Spleen (tissue), 11 donors: ENCODE results near the gene LRRC10B. TPM values are rescaled to one million over a fixed set of nuclear protein-coding genes. Genes with fewer than 3 reads are reported as not detected.

Experiments used
- DNase-seq: peaks from one replicate; pipeline ENCODE4 v3.0.0-alpha.2; 2020
- H3K27ac ChIP-seq, 8 donors: fragments of 200-600 bp; sonication (generic) in 7 of 8; 1 replicate in 4 of 8; 2 replicates in 4 of 8; pipeline versions ENCODE4 v1.5.0 to v1.8.0; 2016 to 2021; ENCODE audit warnings: inconsistent platforms in 4 of 8, mild to moderate bottlenecking in 4 of 8, moderate library complexity in 1 of 8
- H3K27me3 ChIP-seq, 7 donors: fragments of 200-600 bp; sonication (generic) in 6 of 7; replicated peaks in 1 of 7; 1 replicate in 4 of 7; 2 replicates in 3 of 7; pipeline versions ENCODE4 v1.5.0 to v1.8.0; 2016 to 2021; ENCODE audit warnings: inconsistent platforms in 3 of 7, mild to moderate bottlenecking in 1 of 7
- H3K36me3 ChIP-seq, 6 donors: fragments of 200-600 bp; sonication (generic) in 5 of 6; 1 replicate in 4 of 6; 2 replicates in 2 of 6; pipeline versions ENCODE4 v1.5.0 to v1.8.0; 2016 to 2021; ENCODE audit warnings: inconsistent platforms in 2 of 6
- H3K4me1 ChIP-seq, 6 donors: fragments of 200-600 bp; sonication (generic) in 5 of 6; 1 replicate in 3 of 6; 2 replicates in 3 of 6; pipeline versions ENCODE4 v1.5.0 to v1.8.0; 2016 to 2021; ENCODE audit warnings: inconsistent platforms in 3 of 6
- H3K4me3 ChIP-seq, 8 donors: fragments of 200-600 bp; sonication (generic) in 7 of 8; 1 replicate in 4 of 8; 2 replicates in 4 of 8; pipeline versions ENCODE4 v1.5.0 to v1.8.0; 2016 to 2021; ENCODE audit warnings: inconsistent platforms in 4 of 8, mild to moderate bottlenecking in 4 of 8, moderate library complexity in 2 of 8
- H3K9me3 ChIP-seq, 8 donors: fragments of 200-600 bp; sonication (generic) in 7 of 8; 1 replicate in 4 of 8; 2 replicates in 4 of 8; pipeline versions ENCODE4 v1.5.0 to v1.8.0; 2016 to 2021; ENCODE audit warnings: inconsistent platforms in 4 of 8
- CTCF ChIP-seq, 11 experiments: fragments of 200-600 bp in 7 of 11; fragments of 450-650 bp in 4 of 11; sonication (generic) in 4 of 11; IDR thresholded peaks in 8 of 11; conservative IDR thresholded peaks in 3 of 11; 1 replicate in 7 of 11; 2 replicates in 4 of 11; pipeline versions ENCODE4 v1.4.0 to v1.8.0; 2016 to 2021; ENCODE audit warnings: antibody characterized with exemption in 11 of 11, inconsistent platforms in 4 of 11, mild to moderate bottlenecking in 1 of 11
- POLR2A ChIP-seq, 3 donors: fragments of 450-650 bp; IDR thresholded peaks; one replicate each; pipeline ENCODE4 v1.5.1; 2017; ENCODE audit warnings: antibody characterized with exemption in 3 of 3, mild to moderate bottlenecking in 1 of 3
- POLR2AphosphoS5 ChIP-seq, 3 donors: sonication (generic); formaldehyde crosslinking; IDR thresholded peaks; one replicate each; pipeline ENCODE4 v1.5.1; 2017; ENCODE audit warnings: antibody characterized with exemption in 3 of 3
- WGBS, 5 donors: extraction: QIAGEN DNeasy Blood & Tissue Kit in 3 of 5; methylation state at CpG; one replicate each; pipeline versions ENCODE4 v1.1.5 to v1.1.7; 2013 to 2018; 5-methylcytosine and 5-hydroxymethylcytosine counted together
- intact Hi-C: fragments of 100-400 bp; cut with DNase I; formaldehyde crosslinking; loops from one replicate; pipeline ENCODE4 v1.15.0; 2023; ENCODE audit warnings: low total_unique reads
- polyA plus RNA-seq, 3 donors: library from polyadenylated mRNA; stranded (reverse); fragments of 200-250 nt; gene quantifications; one replicate each; pipeline ENCODE4 v1.2.1, GENCODE V29; 2013
- total RNA-seq, 7 donors: library from RNA; depleted of rRNA in 3 of 7; stranded (reverse); fragments of >200 nt in 3 of 7; fragmentation: NEBNext Ultra II Directional in 4 of 7; extraction: Animal tissue kit (Norgen Biotek cat#: 25700) in 4 of 7; gene quantifications; one replicate each; pipeline versions ENCODE4 v1.1.0 to v1.2.1, GENCODE V29; 2016 to 2021
- donor health status: healthy with polysubstance abuse.
- donor health status: DM: no; HTN: no; CAD: no; lungs with moderate emphysema.
- donor health status: DM: no; HTN: no; CAD: no.
- donor health status: Bipolar disorder and iron deficiency.
- donor health status: healthy.
- donor health status: DM: no; HTN: no; CAD: no.
- donor health status: DM: yes; HTN: yes; CAD: no.

LRRC10B gene
- total and polyA plus RNA-seq, 10 donors, result 0.27 to 0.82 (median 0.33) TPM; not detected in 4

- TF ChIP-seq POLR2A (IDR thresholded peaks at IDR 0.05) (no peak), POLR2AphosphoS5 (IDR thresholded peaks at IDR 0.05) (no peak), CTCF (IDR thresholded peaks at IDR 0.05 in 8 of 11, conservative IDR thresholded peaks at IDR 0.05 in 3 of 11) (no peak)
- DNase-seq, result no peak
- no peak overlapping the region for H3K4me3 ChIP-seq
- H3K36me3 ChIP-seq, result peaks cover 0 to 8% (median 0%) of the 10 kb centered on the region in 6 donors
- no peak overlapping the region for H3K27ac ChIP-seq
- 84 to 91% (median 87%) methylated on average over 15 of the region's 15 CpGs for WGBS, 5 donors
- H3K4me1 ChIP-seq, result peaks cover 0 to 25% (median 13%) of the 10 kb centered on the region in 6 donors
- H3K9me3 ChIP-seq, result no peaks in the 10 kb centered on the region
- H3K27me3 ChIP-seq, result peaks cover 0 to 26% (median 6%) of the 10 kb centered on the region in 7 donors
- intact Hi-C loops, result no loop called here
Observed at GRCh38 chr11:61480261-61480993, 28.1 kb upstream of the LRRC10B start.

- intact Hi-C loops, result no loop called here
- TF ChIP-seq POLR2AphosphoS5 (IDR thresholded peaks at IDR 0.05), result no peak
- TF ChIP-seq CTCF (IDR thresholded peaks at IDR 0.05 in 8 of 11, conservative IDR thresholded peaks at IDR 0.05 in 3 of 11), result no peak
- no peak for TF ChIP-seq POLR2A (IDR thresholded peaks at IDR 0.05)
- 42 to 54% (median 45%) methylated on average over 6 to 7 of the region's 7 CpGs for WGBS, 5 donors
Observed at GRCh38 chr11:61480994-61481335, 27.6 kb upstream of the LRRC10B start.

GRCh38 chr11:61481806-61482205, 26.7 kb upstream of the LRRC10B start:
- no peak overlapping the region for H3K27ac ChIP-seq
- H3K9me3 ChIP-seq, result no peaks in the 10 kb centered on the region
- peaks cover 0 to 10% (median 0%) of the 10 kb centered on the region in 6 donors for H3K36me3 ChIP-seq
- TF ChIP-seq POLR2A (IDR thresholded peaks at IDR 0.05) (no peak), CTCF (IDR thresholded peaks at IDR 0.05 in 8 of 11, conservative IDR thresholded peaks at IDR 0.05 in 3 of 11) (no peak), POLR2AphosphoS5 (IDR thresholded peaks at IDR 0.05) (no peak)
- no peak overlapping the region for H3K4me3 ChIP-seq
- DNase-seq, result no peak
- intact Hi-C loops, result no loop called here
- H3K4me1 ChIP-seq, result peaks cover 0 to 25% (median 13%) of the 10 kb centered on the region in 6 donors
- H3K27me3 ChIP-seq, result peaks cover 0 to 26% (median 6%) of the 10 kb centered on the region in 7 donors
- WGBS, 5 donors, result 33 to 79% (median 67%) methylated on average over 3 to 10 of the region's 10 CpGs

More at GRCh38 chr11:61480994-61481335, 27.6 kb upstream of the LRRC10B start:
- peaks cover 0 to 26% (median 6%) of the 10 kb centered on the region in 7 donors for H3K27me3 ChIP-seq
- peaks cover 0 to 25% (median 13%) of the 10 kb centered on the region in 6 donors for H3K4me1 ChIP-seq
- no peak overlapping the region for H3K4me3 ChIP-seq
- H3K9me3 ChIP-seq, result no peaks in the 10 kb centered on the region
- no peak overlapping the region for H3K27ac ChIP-seq
- H3K36me3 ChIP-seq, result peaks cover 0 to 9% (median 0%) of the 10 kb centered on the region in 6 donors
- DNase-seq, result no peak

GRCh38 chr11:61482513-61482912, 26.0 kb upstream of the LRRC10B start:
- peaks cover 0 to 14% (median 0%) of the 10 kb centered on the region in 6 donors for H3K36me3 ChIP-seq
- peaks cover 0 to 26% (median 6%) of the 10 kb centered on the region in 7 donors for H3K27me3 ChIP-seq
- no peak for DNase-seq
- H3K27ac ChIP-seq, result no peak overlapping the region
- no peak overlapping the region for H3K4me3 ChIP-seq
- peaks cover 0 to 20% (median 9%) of the 10 kb centered on the region in 6 donors for H3K4me1 ChIP-seq
- no peak for TF ChIP-seq POLR2A (IDR thresholded peaks at IDR 0.05)
- no peak for TF ChIP-seq POLR2AphosphoS5 (IDR thresholded peaks at IDR 0.05)
- TF ChIP-seq CTCF (IDR thresholded peaks at IDR 0.05 in 8 of 11, conservative IDR thresholded peaks at IDR 0.05 in 3 of 11), result peak in 6 of 11 experiments; percentile 21 to 57 (median 35)
- intact Hi-C loops, result no loop called here
- 20 to 60% (median 42%) methylated on average over 1 to 7 of the region's 7 CpGs for WGBS, 5 donors
- H3K9me3 ChIP-seq, result no peaks in the 10 kb centered on the region
